H1 (cell line): ENCODE measurements around the gene RRP1. TPM values are rescaled to one million over a fixed set of nuclear protein-coding genes. Genes with fewer than 3 reads are reported as not detected.

Experiments
- CTCF ChIA-PET: fragments of 300-600 bp; sonication (Branson Sonifier 250); formaldehyde crosslinking; loops from one replicate; lab custom pipeline; 2021; ENCODE audit not compliant: partially characterized antibody; lab: Charles Lee
- POLR2A ChIA-PET: fragments of 300-600 bp; sonication (Branson Sonifier 250); formaldehyde crosslinking; loops from one replicate; lab custom pipeline; 2021; ENCODE audit warnings: inconsistent platforms; ENCODE audit not compliant: partially characterized antibody; lab: Charles Lee
- DNase-seq, 2 experiments: peaks; one replicate each; pipeline versions ENCODE4 v3.0.0 to v3.0.0-alpha.2; 2010 to 2022; ENCODE audit warnings: low spot score in 2 of 2, low read depth in 1 of 2, mixed read lengths in 1 of 2
- FAIRE-seq: peaks from 2 replicates; lab custom pipeline; 2011; peaks lifted over from hg19 to GRCh38; lab: Jason Lieb, UNC
- H2AFZ ChIP-seq: 2 replicates; pipeline ENCODE4 v1.8.1; 2012; ENCODE audit warnings: low read length, inconsistent platforms
- H2AK5ac ChIP-seq: 2 replicates; pipeline ENCODE4 v1.6.1; 2013; ENCODE audit warnings: low read depth, low read length
- H2BK120ac ChIP-seq: replicated peaks from 2 replicates; pipeline ENCODE3; 2013; ENCODE audit warnings: low read depth, low read length, inconsistent platforms
- H2BK12ac ChIP-seq: 2 replicates; pipeline ENCODE4 v1.6.1; 2013; ENCODE audit warnings: low read depth, low read length
- H2BK15ac ChIP-seq: 2 replicates; pipeline ENCODE4 v1.6.1; 2013; ENCODE audit warnings: low read length
- H2BK20ac ChIP-seq: 2 replicates; pipeline ENCODE4 v1.6.1; 2013; ENCODE audit warnings: low read length
- H2BK5ac ChIP-seq: 2 replicates; pipeline ENCODE4 v1.6.1; 2013; ENCODE audit warnings: low read depth, low read length
- H3K14ac ChIP-seq: 2 replicates; pipeline ENCODE4 v1.6.1; 2013; ENCODE audit warnings: inconsistent platforms; ENCODE audit not compliant: insufficient read length
- H3K18ac ChIP-seq: 2 replicates; pipeline ENCODE4 v1.6.1; 2013; ENCODE audit warnings: low read length; ENCODE audit errors: extremely low read depth
- H3K23ac ChIP-seq: 2 replicates; pipeline ENCODE4 v1.6.1; 2013; ENCODE audit warnings: inconsistent platforms; ENCODE audit not compliant: insufficient read length
- H3K23me2 ChIP-seq: 2 replicates; pipeline ENCODE4 v1.6.1; 2013; ENCODE audit warnings: low read depth, low read length
- H3K27ac ChIP-seq: 2 replicates; pipeline ENCODE4 v1.6.1; 2011; ENCODE audit warnings: low read depth, low read length, inconsistent platforms
- H3K27me3 ChIP-seq, 4 experiments: replicated peaks in 1 of 4; 1 replicate in 1 of 4; 2 replicates in 3 of 4; pipeline versions ENCODE4 v1.6.1 to v1.8.1; 2011 to 2013; ENCODE audit warnings: low read length in 3 of 4, mild to moderate bottlenecking in 3 of 4, inconsistent platforms in 2 of 4, mixed read lengths in 2 of 4, moderate library complexity in 1 of 4; ENCODE audit not compliant: control insufficient read depth in 3 of 4, insufficient read depth in 3 of 4; ENCODE audit errors: extremely low read depth in 1 of 4
- H3K36me3 ChIP-seq, 4 experiments: 2 replicates each; pipeline versions ENCODE4 v1.6.1 to v1.8.1; 2011 to 2013; ENCODE audit warnings: mild to moderate bottlenecking in 4 of 4, low read length in 3 of 4, moderate library complexity in 2 of 4, control low read depth in 1 of 4, inconsistent platforms in 1 of 4; ENCODE audit not compliant: insufficient read depth in 4 of 4, control insufficient read depth in 2 of 4
- H3K4ac ChIP-seq: replicated peaks from 2 replicates; pipeline ENCODE3; 2013; ENCODE audit warnings: low read length, low read depth, mixed read lengths, inconsistent platforms; ENCODE audit not compliant: insufficient read length
- H3K4me1 ChIP-seq, 4 experiments: replicated peaks in 1 of 4; 1 replicate in 1 of 4; 2 replicates in 3 of 4; pipeline versions ENCODE4 v1.6.1 to v1.8.1; 2011 to 2013; ENCODE audit warnings: low read length in 3 of 4, inconsistent platforms in 2 of 4, mixed read lengths in 1 of 4; ENCODE audit not compliant: insufficient read depth in 4 of 4, control insufficient read depth in 3 of 4
- H3K4me2 ChIP-seq, 2 experiments: 2 replicates each; pipeline versions ENCODE4 v1.6.1 to v1.8.1; 2011 to 2013; ENCODE audit warnings: low read depth in 2 of 2, low read length in 2 of 2, control low read depth in 1 of 2, inconsistent platforms in 1 of 2, mild to moderate bottlenecking in 1 of 2; ENCODE audit not compliant: insufficient read depth in 1 of 2
- H3K4me3 ChIP-seq, 4 experiments: fragments of 200-600, 300-600 bp in 1 of 4; sonication (generic), shearing (Covaris generic), sonication (Bioruptor Twin) in 1 of 4; 2 replicates each; pipeline versions ENCODE4 v1.5.1 to v1.8.1; 2011 to 2016; ENCODE audit warnings: low read length in 4 of 4, low read depth in 3 of 4, control low read depth in 2 of 4, inconsistent platforms in 2 of 4, mild to moderate bottlenecking in 2 of 4, mixed read lengths in 1 of 4, moderate library complexity in 1 of 4; ENCODE audit not compliant: insufficient read depth in 2 of 4; ENCODE audit errors: extremely low read depth in 1 of 4
- H3K56ac ChIP-seq: replicated peaks from 2 replicates; pipeline ENCODE3; 2013; ENCODE audit warnings: low read depth, mild to moderate bottlenecking, mixed read lengths, low read length, inconsistent platforms; ENCODE audit not compliant: insufficient read length
- H3K79me1 ChIP-seq: 2 replicates; pipeline ENCODE4 v1.6.1; 2013; ENCODE audit warnings: low read depth, low read length, control low read depth
- H3K79me2 ChIP-seq, 2 experiments: 2 replicates each; pipeline versions ENCODE4 v1.6.1 to v1.8.1; 2012 to 2013; ENCODE audit warnings: low read length in 2 of 2, mild to moderate bottlenecking in 2 of 2, inconsistent platforms in 1 of 2; ENCODE audit not compliant: insufficient read depth in 2 of 2, control insufficient read depth in 1 of 2
- H3K9ac ChIP-seq, 4 experiments: replicated peaks in 1 of 4; 1 replicate in 1 of 4; 2 replicates in 3 of 4; pipeline versions ENCODE4 v1.6.1 to v1.8.1; 2011 to 2013; ENCODE audit warnings: low read depth in 3 of 4, low read length in 3 of 4, control low read depth in 2 of 4, mild to moderate bottlenecking in 2 of 4, moderate library complexity in 2 of 4, inconsistent platforms in 1 of 4; ENCODE audit errors: extremely low read depth in 1 of 4
- H3K9me3 ChIP-seq, 2 experiments: 2 replicates each; pipeline versions ENCODE4 v1.6.1 to v1.8.1; 2012 to 2013; ENCODE audit warnings: mild to moderate bottlenecking in 2 of 2, moderate library complexity in 2 of 2, control low read depth in 1 of 2, inconsistent platforms in 1 of 2, low read depth in 1 of 2, low read length in 1 of 2, mixed read lengths in 1 of 2; ENCODE audit not compliant: insufficient read depth in 2 of 2
- H4K20me1 ChIP-seq, 2 experiments: replicated peaks in 1 of 2; 2 replicates each; pipeline versions ENCODE3 to v1.8.1; 2011 to 2013; ENCODE audit warnings: inconsistent platforms in 2 of 2, low read length in 2 of 2, mild to moderate bottlenecking in 1 of 2; ENCODE audit not compliant: insufficient read depth in 2 of 2, control insufficient read depth in 1 of 2
- H4K5ac ChIP-seq: 2 replicates; pipeline ENCODE4 v1.6.1; 2013; ENCODE audit warnings: low read length, low read depth, mixed read lengths, inconsistent platforms; ENCODE audit not compliant: insufficient read length
- H4K8ac ChIP-seq: 2 replicates; pipeline ENCODE4 v1.8.0; 2013; ENCODE audit warnings: mild to moderate bottlenecking, moderate library complexity, low read length, inconsistent platforms; ENCODE audit not compliant: insufficient read depth; ENCODE audit errors: extremely low read depth
- H4K91ac ChIP-seq: replicated peaks from 2 replicates; pipeline ENCODE3; 2013; ENCODE audit warnings: low read length, mixed read lengths, inconsistent platforms; ENCODE audit not compliant: insufficient read length
- BACH1 ChIP-seq: IDR thresholded peaks from 2 replicates; pipeline ENCODE4 v1.6.1; 2012; ENCODE audit warnings: low read length, improper control_type of control experiment
- CBX8 ChIP-seq: fragments of 300-800, 300-1000 bp; sonication (generic); IDR thresholded peaks from 2 replicates; pipeline ENCODE4 v1.7.1; 2016; ENCODE audit warnings: low read depth, low read length, borderline replicate concordance
- CHD1 ChIP-seq: IDR thresholded peaks from 2 replicates; pipeline ENCODE4 v1.6.1; 2012; ENCODE audit warnings: low read depth, low read length, improper control_type of control experiment
- CTBP2 ChIP-seq: IDR thresholded peaks from 2 replicates; pipeline ENCODE4 v1.7.0; 2011; ENCODE audit warnings: borderline replicate concordance, mild to moderate bottlenecking, moderate library complexity, mixed read lengths, low read length; ENCODE audit not compliant: insufficient read depth, insufficient read length
- EGR1 ChIP-seq: IDR thresholded peaks from 2 replicates; pipeline ENCODE4 v1.6.1; 2011; ENCODE audit warnings: low read depth, low read length, borderline replicate concordance
- EP300 ChIP-seq, 2 experiments: IDR thresholded peaks; 1 replicate in 1 of 2; 2 replicates in 1 of 2; pipeline ENCODE4 v1.6.1; 2011 to 2012; ENCODE audit warnings: low read depth in 2 of 2, low read length in 2 of 2, mild to moderate bottlenecking in 2 of 2, borderline replicate concordance in 1 of 2, inconsistent platforms in 1 of 2, moderate library complexity in 1 of 2
- NRF1 ChIP-seq: IDR thresholded peaks from 2 replicates; pipeline ENCODE4 v1.6.1; 2011; ENCODE audit warnings: mild to moderate bottlenecking, low read depth, low read length, improper control_type of control experiment
- RAD21 ChIP-seq, 2 experiments: IDR thresholded peaks in 1 of 2; conservative IDR thresholded peaks in 1 of 2; 2 replicates each; pipeline ENCODE4 v1.6.1; 2011; ENCODE audit warnings: low read depth in 2 of 2, low read length in 2 of 2, improper control_type of control experiment in 1 of 2, inconsistent platforms in 1 of 2, mild to moderate bottlenecking in 1 of 2, moderate library complexity in 1 of 2
- RNF2 ChIP-seq: fragments of 200-900, 300-1000 bp; sonication (generic); IDR thresholded peaks from 2 replicates; pipeline ENCODE4 v1.7.1; 2016; ENCODE audit warnings: borderline replicate concordance, low read depth, mild to moderate bottlenecking, antibody characterized with exemption, low read length; ENCODE audit not compliant: poor library complexity, severe bottlenecking; ENCODE audit errors: missing control alignments
- SIN3A ChIP-seq, 2 experiments: IDR thresholded peaks in 1 of 2; conservative IDR thresholded peaks in 1 of 2; 2 replicates each; pipeline ENCODE4 v1.6.1; 2011 to 2012; ENCODE audit warnings: low read length in 2 of 2, improper control_type of control experiment in 1 of 2, low read depth in 1 of 2, mild to moderate bottlenecking in 1 of 2
- SP1 ChIP-seq: IDR thresholded peaks from 2 replicates; pipeline ENCODE4 v1.6.1; 2011; ENCODE audit warnings: low read depth, low read length
- SRF ChIP-seq: IDR thresholded peaks from 2 replicates; pipeline ENCODE4 v1.6.1; 2011; ENCODE audit warnings: mild to moderate bottlenecking, low read depth, low read length, moderate library complexity
- WGBS, 2 experiments: shearing (Covaris generic) in 1 of 2; methylation state at CpG; one replicate each; pipeline versions ENCODE4 v1.1.6 to v1.1.7; 2013 to 2015; ENCODE audit warnings: low lambda C conversion rate in 2 of 2, mixed read lengths in 2 of 2, inconsistent platforms in 1 of 2, low coverage in 1 of 2, missing lambda C conversion rate in 1 of 2; ENCODE audit not compliant: insufficient replicate concordance in 2 of 2, insufficient coverage in 1 of 2, insufficient read length in 1 of 2; ENCODE audit errors: extremely low coverage in 1 of 2, missing lambda C conversion rate in 1 of 2; 5-methylcytosine and 5-hydroxymethylcytosine counted together
- polyA plus RNA-seq, 7 experiments: library from polyadenylated mRNA; depleted of rRNA in 3 of 7; stranded (reverse) in 5 of 7; unstranded in 2 of 7; fragments of >200 nt in 5 of 7; fragments of 200-250 nt in 2 of 7; gene quantifications; 1 replicate in 5 of 7; 2 replicates in 1 of 7; 4 replicates in 1 of 7; pipeline versions ENCODE4 v1.2.1 to v1.2.3, GENCODE V29; 2011 to 2013; ENCODE audit warnings: missing spikeins in 2 of 7, mixed read lengths in 2 of 7
- total RNA-seq: library from RNA; stranded (reverse); fragmentation: NEBNext Ultra II Directional; extraction: Animal tissue kit (Norgen Biotek cat#: 25700); gene quantifications from 2 replicates; pipeline ENCODE4 v1.2.1, GENCODE V29; 2021

Gene RRP1
- total and polyA plus RNA-seq, 2 of the 8 experiments (the other 6 are each of a cell fraction or from before 2014, with no cell fraction given), result 11.6 to 55.2 TPM

GRCh38 chr21:43815107-43815613 lies 25.8 kb downstream of the RRP1 start:
- peak overlapping the region; percentile 93 for H3K18ac ChIP-seq
- peak overlapping the region in 1 of 4 experiments; percentile 44; a peak in 2 of 8 replicates for H3K4me3 ChIP-seq
- TF ChIP-seq SIN3A (conservative IDR thresholded peaks at IDR 0.05 in 1 of 2, IDR thresholded peaks at IDR 0.05 in 1 of 2; ENCODE audit: low read depth in 1 of 2, low read length in 2 of 2) (no peak), BACH1 (no peak), RNF2 (no peak), CTBP2 (no peak), SRF (no peak), EP300 (IDR thresholded peaks at IDR 0.05; ENCODE audit: borderline replicate concordance in 1 of 2, low read depth in 2 of 2, low read length in 2 of 2) (no peak), CHD1 (no peak), CBX8 (no peak), NRF1 (no peak), EGR1 (no peak), RAD21 (IDR thresholded peaks at IDR 0.05 in 1 of 2, conservative IDR thresholded peaks at IDR 0.05 in 1 of 2; ENCODE audit: low read depth in 2 of 2, low read length in 2 of 2) (no peak), SP1 (no peak)

More at GRCh38 chr21:43815107-43815613, 25.8 kb downstream of the RRP1 start:
- H2BK15ac ChIP-seq, result no peak overlapping the region
- no peaks in the 10 kb centered on the region for H3K36me3 ChIP-seq
- H3K79me1 ChIP-seq, result no peaks in the 10 kb centered on the region
- no peak overlapping the region for H3K23ac ChIP-seq
- H4K5ac ChIP-seq, result no peak overlapping the region
- no peak overlapping the region for H2AFZ ChIP-seq
- 47% methylated on average over 9 of the region's 27 CpGs; no CpG with 5 or more reads in 1 of the 2 experiments for WGBS, 2 experiments
- H3K27ac ChIP-seq, result no peak overlapping the region
- CTCF ChIA-PET, result interaction anchor here (1.8 to 4.1 kb wide), 2 partner anchors 125 to 160 kb away, joined by 8 to 42 read pairs; no protein-coding TSS in a partner anchor
- no peak overlapping the region for H2AK5ac ChIP-seq
- no peaks in the 10 kb centered on the region for H3K27me3 ChIP-seq
- H2BK120ac ChIP-seq, result no peak overlapping the region
- POLR2A ChIA-PET, result no interaction called here
- peak overlapping the region; percentile 57; the same call in 1 of the 2 replicates for H4K8ac ChIP-seq
- H4K20me1 ChIP-seq, result peaks cover 1 to 2% of the 10 kb centered on the region in 2 experiments
- DNase-seq, result no peak
- H3K79me2 ChIP-seq, result no peaks in the 10 kb centered on the region
- H3K4me2 ChIP-seq, result peak overlapping the region; percentile 54 to 55; a peak in 3 of 4 replicates
- no peak overlapping the region for H4K91ac ChIP-seq
- H3K56ac ChIP-seq, result no peak overlapping the region
- no peak overlapping the region for H3K9ac ChIP-seq
- 0 out of 2 replicates have a peak overlapping the region, but pooled peaks have one; percentile 71 for H2BK5ac ChIP-seq
- H2BK20ac ChIP-seq, result 0 out of 2 replicates have a peak overlapping the region, but pooled peaks have one; percentile 10
- no peak overlapping the region for H3K4ac ChIP-seq
- H3K23me2 ChIP-seq, result peaks cover 2% of the 10 kb centered on the region; the same call in 1 of the 2 replicates
- no peak for FAIRE-seq
- peaks cover 0 to 15% (median 12%) of the 10 kb centered on the region in 4 experiments; a peak in 6 of 7 replicates for H3K4me1 ChIP-seq
- H2BK12ac ChIP-seq, result no peak overlapping the region
- peaks cover 0 to 6% of the 10 kb centered on the region in 2 experiments; a peak in 1 of 4 replicates for H3K9me3 ChIP-seq
- H3K14ac ChIP-seq, result no peak overlapping the region
